Measurements from ENCODE around the gene ZBTB16.

Gene ZBTB16

DNA sequence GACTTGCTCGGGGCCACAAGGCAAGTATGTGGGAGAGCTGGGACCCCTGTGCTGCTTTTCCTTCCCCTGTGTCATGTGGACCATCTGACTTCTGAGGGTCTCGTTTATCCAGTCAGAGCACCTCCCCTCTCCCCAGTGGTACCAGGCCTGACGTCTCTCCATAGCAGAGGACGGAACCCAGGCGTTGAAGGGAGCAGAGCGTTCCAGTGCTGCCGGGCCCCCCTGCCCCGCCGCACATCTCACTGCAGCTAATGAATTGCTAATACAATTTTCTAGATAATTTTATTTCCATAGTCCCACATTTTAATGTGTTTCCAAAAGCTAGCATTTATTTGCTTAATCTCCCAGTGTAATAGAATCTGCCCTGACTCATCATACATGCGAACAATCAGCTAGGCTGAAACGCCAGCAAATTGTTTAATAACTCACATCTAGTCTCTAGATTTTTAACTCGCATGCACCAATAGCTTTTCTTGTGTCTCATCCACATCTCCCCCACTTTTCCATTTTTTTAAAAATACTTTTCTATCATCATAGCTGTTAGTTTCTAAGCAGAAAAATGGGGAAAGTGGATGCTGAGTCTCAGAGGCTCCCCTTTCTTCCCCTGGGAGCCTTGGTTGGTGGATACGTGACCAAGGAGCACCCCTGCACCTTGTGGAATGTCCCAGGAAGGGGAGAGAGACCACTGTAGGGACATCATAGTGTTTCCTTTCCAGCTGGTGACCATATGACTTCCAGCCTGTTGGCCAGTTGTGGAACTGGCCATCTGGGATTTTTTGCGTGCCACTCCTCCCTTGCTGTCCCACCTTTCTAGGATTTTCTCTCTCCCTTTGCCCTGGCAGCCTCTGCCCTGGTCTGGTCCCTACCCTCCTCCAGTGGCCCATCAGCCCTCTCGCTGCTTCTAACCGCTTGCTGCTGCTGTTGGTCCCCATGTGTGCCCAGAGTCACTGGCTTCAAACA, 178.1 kb downstream of the ZBTB16 start:
- no peak overlapping the region for H3K4me3 ChIP-seq
- no peak for DNase-seq (ENCODE audit: low spot score)
- H3K27ac ChIP-seq = peak overlapping the region in 1 of 2 donors; percentile 36
- TF ChIP-seq, protein P1, sequence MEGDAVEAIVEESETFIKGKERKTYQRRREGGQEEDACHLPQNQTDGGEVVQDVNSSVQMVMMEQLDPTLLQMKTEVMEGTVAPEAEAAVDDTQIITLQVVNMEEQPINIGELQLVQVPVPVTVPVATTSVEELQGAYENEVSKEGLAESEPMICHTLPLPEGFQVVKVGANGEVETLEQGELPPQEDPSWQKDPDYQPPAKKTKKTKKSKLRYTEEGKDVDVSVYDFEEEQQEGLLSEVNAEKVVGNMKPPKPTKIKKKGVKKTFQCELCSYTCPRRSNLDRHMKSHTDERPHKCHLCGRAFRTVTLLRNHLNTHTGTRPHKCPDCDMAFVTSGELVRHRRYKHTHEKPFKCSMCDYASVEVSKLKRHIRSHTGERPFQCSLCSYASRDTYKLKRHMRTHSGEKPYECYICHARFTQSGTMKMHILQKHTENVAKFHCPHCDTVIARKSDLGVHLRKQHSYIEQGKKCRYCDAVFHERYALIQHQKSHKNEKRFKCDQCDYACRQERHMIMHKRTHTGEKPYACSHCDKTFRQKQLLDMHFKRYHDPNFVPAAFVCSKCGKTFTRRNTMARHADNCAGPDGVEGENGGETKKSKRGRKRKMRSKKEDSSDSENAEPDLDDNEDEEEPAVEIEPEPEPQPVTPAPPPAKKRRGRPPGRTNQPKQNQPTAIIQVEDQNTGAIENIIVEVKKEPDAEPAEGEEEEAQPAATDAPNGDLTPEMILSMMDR (IDR thresholded peaks at IDR 0.05) = no peak

DNA sequence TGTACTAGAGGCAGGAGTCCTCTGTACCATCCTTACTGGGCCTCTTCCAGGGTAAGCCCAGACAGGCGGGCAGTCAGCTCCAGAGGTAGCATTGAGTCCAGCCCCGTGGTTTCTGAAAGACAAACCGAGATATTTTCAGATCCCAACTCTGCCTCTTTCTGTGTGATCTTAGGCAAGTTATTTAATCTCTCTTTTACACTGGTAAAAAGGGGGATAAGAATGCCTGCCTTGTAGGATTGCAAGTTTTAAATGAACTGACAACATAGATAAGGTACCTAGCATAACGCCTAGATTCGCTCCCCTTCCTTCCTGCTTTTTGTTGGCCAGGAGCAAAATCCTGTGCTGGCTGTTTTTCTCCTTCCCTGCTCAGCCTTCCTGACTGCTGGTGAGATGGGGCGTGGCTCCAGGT, 180.2 kb downstream of the ZBTB16 start:
- TF ChIP-seq, protein P1 (IDR thresholded peaks at IDR 0.05) = no peak
- peak overlapping the region in 1 of 2 donors; percentile 36 for H3K27ac ChIP-seq
- no peak overlapping the region for H3K4me3 ChIP-seq

DNA sequence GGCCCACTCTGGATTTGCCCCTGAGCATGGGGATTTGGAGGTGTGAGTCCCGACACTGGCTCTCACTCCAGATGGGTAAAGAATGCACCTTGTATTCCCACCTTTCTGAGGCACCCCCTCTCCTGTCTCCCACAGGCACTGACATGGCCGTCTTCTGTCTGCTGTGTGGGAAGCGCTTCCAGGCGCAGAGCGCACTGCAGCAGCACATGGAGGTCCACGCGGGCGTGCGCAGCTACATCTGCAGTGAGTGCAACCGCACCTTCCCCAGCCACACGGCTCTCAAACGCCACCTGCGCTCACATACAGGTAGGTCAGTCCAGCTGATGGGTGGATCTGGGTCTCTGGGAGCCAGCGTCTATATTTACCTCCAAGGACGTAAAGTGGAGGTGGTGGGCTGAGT, 182.5 kb downstream of the ZBTB16 start:
- no peak for DNase-seq (ENCODE audit: low spot score)
- TF ChIP-seq, protein P1 (IDR thresholded peaks at IDR 0.05) = no peak
- no peak overlapping the region for H3K4me3 ChIP-seq
- H3K27ac ChIP-seq = no peak overlapping the region

More for the DNA sequence above, 180.2 kb downstream of the ZBTB16 start:
- no peak for DNase-seq (ENCODE audit: low spot score)

DNA sequence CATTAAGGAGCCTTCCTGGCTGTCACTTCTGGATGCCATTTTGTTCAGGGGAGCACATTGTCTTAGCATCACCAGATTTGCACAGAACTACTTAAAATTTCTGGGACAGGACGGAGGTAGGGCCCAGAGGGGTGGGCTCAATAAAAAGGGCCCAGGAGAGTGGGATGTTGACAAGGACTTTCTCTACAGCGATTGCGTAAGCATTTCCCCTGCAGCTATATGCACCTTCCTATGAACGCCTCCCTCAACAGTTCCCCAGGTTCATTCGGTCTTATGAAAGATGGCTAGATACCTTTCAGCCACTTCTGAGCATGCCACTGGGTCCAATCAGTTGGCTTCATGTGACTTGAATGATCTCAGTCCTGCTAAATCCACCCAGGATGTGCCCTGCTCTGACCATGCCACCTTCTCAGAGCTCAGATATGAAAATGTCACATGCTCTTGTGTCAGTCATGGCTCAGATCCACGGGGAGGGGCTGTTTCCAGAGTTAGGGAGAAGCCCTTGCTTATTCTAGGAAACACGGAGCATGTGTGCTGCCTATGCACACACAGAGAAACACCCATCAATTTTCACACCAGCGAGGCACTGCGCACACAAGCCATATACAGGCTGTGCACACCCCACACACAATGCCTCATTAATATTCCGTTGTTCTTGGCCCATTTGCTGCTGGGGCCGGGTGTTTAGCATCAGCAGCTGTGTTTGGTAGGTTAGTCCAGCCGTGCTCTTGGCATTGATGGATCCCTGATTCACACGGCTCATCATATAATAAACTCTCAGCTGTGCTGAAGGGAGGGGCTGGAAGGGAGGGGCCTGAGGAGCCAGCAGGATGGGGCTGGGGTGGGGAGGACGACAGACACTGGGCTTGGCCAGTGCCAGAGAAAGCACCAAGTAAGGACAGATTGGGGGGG, 184.2 kb downstream of the ZBTB16 start:
- peak overlapping the region in 1 of 2 donors; percentile 52 for H3K27ac ChIP-seq
- no peak overlapping the region for H3K4me3 ChIP-seq
- DNase-seq (ENCODE audit: low spot score) = no peak
- TF ChIP-seq, protein P1 (IDR thresholded peaks at IDR 0.05) = no peak

DNA sequence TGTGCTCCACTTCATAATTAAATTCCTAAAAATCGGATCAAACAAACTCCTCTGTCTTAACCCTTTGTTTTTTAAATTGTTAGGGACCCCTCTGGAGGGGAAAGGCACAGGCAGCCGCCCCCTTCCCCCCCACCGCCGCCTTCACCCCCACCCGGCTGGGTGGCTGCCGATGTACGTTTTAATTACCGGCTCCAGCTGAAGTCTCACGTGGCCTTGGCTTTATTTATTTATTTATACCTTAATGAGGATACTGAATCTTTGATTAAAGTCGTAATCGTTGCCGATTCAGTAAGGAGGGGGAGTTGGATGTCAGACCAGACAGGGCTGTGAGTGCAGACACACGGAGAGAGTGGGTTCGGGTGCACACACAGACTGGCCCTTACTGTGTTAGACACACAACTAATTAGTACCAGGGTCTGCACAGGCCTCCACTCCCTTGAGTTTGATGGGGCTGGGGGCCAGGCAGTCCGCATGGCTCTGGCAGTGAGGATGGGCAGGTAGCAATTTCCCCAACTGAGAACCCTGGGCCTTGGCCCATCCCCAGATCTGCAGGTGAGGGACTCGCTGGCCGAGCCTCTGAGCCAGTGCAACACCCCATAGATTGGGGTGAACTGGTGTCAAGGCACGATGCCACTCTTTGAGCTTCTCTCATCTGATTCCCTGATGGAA, 185.3 kb downstream of the ZBTB16 start:
- no peak for DNase-seq (ENCODE audit: low spot score)
- TF ChIP-seq, protein P1 (IDR thresholded peaks at IDR 0.05) = no peak
- Histone ChIP-seq H3K27ac (peak overlapping the region in 1 of 2 donors; percentile 29), H3K4me3 (no peak overlapping the region)

DNA sequence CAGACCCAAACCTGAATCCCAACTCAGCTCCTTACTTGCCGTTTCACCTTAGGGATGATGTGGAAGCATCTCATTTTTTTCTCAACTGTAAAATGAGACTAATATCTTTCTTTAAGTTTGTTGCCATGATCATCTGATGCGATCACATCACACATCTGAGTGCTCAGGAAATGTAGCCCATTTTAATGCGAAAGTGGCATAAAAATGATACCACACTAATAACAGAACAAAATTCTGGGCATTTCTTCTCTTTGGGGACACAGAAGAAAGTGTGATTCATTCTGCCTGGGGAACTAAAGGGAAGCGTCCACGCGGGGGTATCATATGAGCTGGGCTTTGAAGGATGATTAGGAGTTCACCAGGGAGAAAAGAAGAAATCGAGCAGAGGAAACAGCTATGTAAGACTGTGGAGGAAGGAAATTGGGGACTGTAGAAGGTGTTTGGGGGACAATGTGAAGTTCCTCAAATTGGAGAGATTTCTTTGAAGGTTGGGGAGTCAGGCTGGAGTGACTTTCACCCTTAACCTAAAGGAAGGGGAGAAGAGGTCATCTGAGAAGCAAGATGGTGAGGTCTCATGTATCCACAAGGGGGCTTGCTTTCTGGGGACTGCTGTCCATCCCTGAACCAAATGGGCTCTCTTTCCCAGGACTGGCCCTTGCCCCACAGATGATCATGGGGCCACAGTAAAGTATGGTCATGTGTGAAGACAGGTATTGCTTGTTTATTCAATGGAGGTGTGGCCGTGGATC, 187.0 kb downstream of the ZBTB16 start:
- no peak for DNase-seq (ENCODE audit: low spot score)
- peak overlapping the region in 1 of 2 donors; percentile 45 for H3K27ac ChIP-seq

More for the DNA sequence above, 187.0 kb downstream of the ZBTB16 start:
- no peak overlapping the region for H3K4me3 ChIP-seq
- TF ChIP-seq, protein P1 (IDR thresholded peaks at IDR 0.05) = no peak
